ENCODE results near the gene PEAK1. TPM values are rescaled to one million over a fixed set of nuclear protein-coding genes. Genes with fewer than 3 reads are reported as not detected.

Gene PEAK1
- total RNA-seq, 2 donors from 2014 or later = 44.2 to 59.8 TPM

DNA sequence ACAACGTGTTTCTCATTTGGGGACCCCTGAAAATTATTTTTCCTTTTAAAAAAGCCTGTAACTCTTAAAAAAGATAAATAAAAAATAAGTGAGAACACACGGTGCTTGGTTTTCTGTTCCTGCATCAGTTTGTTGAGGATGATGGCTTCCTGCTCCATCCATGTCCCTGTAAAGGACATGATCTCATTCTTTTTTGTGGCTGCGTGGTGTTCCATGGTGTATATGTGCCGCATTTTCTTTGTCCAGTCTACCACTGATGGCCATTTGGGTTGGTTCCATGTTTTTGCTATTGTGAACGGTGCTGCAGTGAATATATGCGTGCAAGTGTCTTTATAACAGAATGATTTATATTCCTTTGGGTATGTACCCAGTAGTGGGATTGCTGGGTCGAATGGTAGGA lies 351.3 kb downstream of the PEAK1 start:
- Histone ChIP-seq H3K27ac (no peak overlapping the region), H3K4me1 (peaks cover 0 to 47% of the 10 kb centered on the region in 2 donors), H3K27me3 (no peaks in the 10 kb centered on the region), H3K36me3 (no peaks in the 10 kb centered on the region), H3K4me3 (no peak overlapping the region), H3K9me3 (no peaks in the 10 kb centered on the region)
- TF ChIP-seq, protein P1, sequence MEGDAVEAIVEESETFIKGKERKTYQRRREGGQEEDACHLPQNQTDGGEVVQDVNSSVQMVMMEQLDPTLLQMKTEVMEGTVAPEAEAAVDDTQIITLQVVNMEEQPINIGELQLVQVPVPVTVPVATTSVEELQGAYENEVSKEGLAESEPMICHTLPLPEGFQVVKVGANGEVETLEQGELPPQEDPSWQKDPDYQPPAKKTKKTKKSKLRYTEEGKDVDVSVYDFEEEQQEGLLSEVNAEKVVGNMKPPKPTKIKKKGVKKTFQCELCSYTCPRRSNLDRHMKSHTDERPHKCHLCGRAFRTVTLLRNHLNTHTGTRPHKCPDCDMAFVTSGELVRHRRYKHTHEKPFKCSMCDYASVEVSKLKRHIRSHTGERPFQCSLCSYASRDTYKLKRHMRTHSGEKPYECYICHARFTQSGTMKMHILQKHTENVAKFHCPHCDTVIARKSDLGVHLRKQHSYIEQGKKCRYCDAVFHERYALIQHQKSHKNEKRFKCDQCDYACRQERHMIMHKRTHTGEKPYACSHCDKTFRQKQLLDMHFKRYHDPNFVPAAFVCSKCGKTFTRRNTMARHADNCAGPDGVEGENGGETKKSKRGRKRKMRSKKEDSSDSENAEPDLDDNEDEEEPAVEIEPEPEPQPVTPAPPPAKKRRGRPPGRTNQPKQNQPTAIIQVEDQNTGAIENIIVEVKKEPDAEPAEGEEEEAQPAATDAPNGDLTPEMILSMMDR (IDR thresholded peaks at IDR 0.05) = no peak
- DNase-seq (ENCODE audit: low spot score) = no peak

DNA sequence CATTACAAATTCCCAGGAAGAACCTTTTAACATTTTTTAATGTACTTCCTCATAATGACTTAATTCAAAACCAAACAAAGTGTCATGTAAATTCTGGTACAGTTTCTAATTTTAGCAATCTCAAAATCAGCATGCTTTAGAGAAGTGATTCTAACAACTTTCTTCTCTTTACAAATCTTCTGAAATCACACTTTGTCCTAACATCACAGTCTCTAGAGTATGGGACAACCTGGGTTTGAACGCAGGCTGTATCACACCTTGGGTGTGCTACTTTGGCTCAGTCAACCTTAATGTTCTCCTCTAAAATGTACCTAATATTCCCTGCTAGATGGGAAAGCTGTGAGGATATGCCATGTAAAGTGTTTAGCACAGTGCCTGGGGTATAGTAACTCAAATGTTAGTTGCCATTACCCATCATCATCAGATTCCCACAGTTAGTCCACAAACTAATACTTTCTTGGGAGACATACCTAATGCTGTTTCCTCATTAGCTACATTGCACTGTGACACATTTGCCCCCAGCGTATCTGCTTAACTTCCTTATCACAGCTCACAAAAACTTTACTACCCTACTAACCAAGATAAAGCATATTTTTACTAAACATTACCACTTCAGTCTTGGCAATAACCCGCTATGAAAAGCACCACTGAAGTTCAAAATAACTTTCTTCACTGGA lies 352.1 kb downstream of the PEAK1 start:
- Histone ChIP-seq H3K4me1 (peaks cover 0 to 51% of the 10 kb centered on the region in 2 donors), H3K27ac (no peak overlapping the region), H3K4me3 (no peak overlapping the region), H3K36me3 (no peaks in the 10 kb centered on the region), H3K9me3 (no peaks in the 10 kb centered on the region), H3K27me3 (no peaks in the 10 kb centered on the region)
- DNase-seq (ENCODE audit: low spot score) = no peak
- TF ChIP-seq, protein P1 (IDR thresholded peaks at IDR 0.05) = no peak

DNA sequence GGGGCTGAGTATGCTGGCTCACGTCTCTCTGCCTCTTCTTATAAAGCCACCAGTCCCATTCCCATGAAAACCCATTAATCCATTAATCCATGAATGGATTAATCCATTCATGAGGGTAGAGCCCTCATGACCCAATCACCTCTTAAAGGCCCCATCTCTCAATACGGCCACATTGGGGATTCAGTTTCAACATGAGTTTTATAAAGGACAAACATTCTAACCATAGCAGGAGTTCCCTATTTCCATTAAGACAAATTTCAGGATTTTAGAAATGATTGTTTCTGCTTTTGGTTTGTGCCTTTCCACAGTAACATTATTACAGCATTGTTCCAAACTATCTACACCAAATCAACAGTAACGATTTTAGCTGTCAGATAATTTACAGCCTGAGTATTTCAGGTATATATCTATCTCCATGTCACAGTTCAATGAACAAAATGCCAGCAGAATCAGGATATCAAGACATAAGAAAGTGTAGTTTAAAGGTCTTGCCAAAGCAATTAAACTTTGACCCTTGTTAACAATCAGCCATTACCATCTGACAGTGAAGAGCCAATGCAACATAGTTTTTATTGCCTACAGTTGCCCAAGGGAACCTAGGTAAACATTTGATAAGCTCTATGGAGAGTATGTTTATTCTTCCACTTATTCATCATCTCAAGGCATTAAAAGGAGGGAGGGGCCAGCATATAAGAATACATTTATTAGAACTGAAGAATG lies 352.8 kb downstream of the PEAK1 start:
- DNase-seq (ENCODE audit: low spot score) = no peak
- TF ChIP-seq, protein P1 (IDR thresholded peaks at IDR 0.05) = no peak
- Histone ChIP-seq H3K36me3 (no peaks in the 10 kb centered on the region), H3K27ac (no peak overlapping the region), H3K4me1 (peaks cover 0 to 51% of the 10 kb centered on the region in 2 donors), H3K9me3 (no peaks in the 10 kb centered on the region), H3K4me3 (no peak overlapping the region), H3K27me3 (no peaks in the 10 kb centered on the region)

DNA sequence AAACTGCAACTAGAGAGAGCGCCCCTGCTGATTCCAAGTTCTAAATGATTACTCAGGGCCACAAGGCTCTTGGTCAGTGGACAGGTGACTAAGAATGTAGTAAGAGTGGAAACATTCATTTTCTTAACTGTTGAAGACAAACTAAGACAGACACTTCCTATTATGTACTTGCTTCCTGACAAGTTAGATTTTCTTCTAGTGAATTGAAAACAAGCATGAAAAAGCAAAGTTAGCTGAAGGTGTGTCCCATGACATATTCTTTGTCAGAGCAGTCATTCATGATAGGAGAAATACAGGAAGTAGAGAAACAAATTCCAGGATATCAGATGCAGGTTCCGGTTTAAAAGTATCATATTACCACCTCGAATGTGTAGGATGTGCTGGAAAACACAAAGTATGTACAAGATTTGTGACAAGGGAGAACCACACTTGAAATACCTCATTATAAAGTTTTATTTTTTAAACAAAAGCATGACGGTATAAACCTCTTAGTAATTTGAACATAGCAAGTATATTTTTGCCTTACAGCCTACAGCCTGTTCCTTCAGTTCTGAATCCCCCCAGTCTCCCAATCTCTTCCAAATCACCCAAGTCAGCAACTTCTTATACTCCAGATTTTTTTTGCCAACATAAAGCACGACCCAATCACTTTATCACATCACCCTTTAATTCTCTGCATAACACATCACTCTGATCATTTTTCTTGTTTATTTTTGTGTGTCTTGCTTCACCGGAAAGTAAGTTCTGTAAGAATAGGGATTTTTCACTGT lies 355.2 kb downstream of the PEAK1 start:
- H3K4me1 ChIP-seq = peaks cover 0 to 63% of the 10 kb centered on the region in 2 donors
- TF ChIP-seq, protein P1 (IDR thresholded peaks at IDR 0.05) = no peak
- no peaks in the 10 kb centered on the region for H3K27me3 ChIP-seq
- H3K4me3 ChIP-seq = no peak overlapping the region
- no peaks in the 10 kb centered on the region for H3K36me3 ChIP-seq
- H3K27ac ChIP-seq = no peak overlapping the region
- no peaks in the 10 kb centered on the region for H3K9me3 ChIP-seq
- DNase-seq (ENCODE audit: low spot score) = no peak

DNA sequence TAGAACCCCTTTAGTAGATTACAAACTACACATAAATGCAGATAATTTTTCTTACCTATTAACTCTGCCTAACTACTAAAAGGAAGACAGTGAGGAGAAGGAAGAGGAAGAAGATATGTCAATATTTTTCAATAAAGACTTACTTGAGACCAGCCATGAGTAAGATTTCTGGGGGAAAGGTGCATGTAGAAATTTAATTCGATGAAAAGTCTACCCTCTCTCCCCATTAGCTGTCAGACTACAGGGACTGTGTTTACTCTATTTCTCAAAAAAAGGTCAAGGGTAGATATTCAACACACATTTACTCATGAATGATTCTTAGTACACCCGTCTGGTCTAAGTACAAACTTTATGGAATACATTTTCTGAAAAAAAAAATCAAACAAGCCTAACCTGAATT lies 355.8 kb downstream of the PEAK1 start:
- no peaks in the 10 kb centered on the region for H3K27me3 ChIP-seq
- H3K36me3 ChIP-seq = no peaks in the 10 kb centered on the region
- H3K27ac ChIP-seq = no peak overlapping the region
- peaks cover 0 to 59% of the 10 kb centered on the region in 2 donors for H3K4me1 ChIP-seq
- DNase-seq (ENCODE audit: low spot score) = no peak
- no peaks in the 10 kb centered on the region for H3K9me3 ChIP-seq
- TF ChIP-seq, protein P1 (IDR thresholded peaks at IDR 0.05) = no peak
- H3K4me3 ChIP-seq = no peak overlapping the region
